ENCODE data around the gene PIKFYVE. TPM values are rescaled to one million over a fixed set of nuclear protein-coding genes. Genes with fewer than 3 reads are reported as not detected.

PIKFYVE gene
- total RNA-seq, 1 donor from 2014 or later, result 33.8 TPM

DNA sequence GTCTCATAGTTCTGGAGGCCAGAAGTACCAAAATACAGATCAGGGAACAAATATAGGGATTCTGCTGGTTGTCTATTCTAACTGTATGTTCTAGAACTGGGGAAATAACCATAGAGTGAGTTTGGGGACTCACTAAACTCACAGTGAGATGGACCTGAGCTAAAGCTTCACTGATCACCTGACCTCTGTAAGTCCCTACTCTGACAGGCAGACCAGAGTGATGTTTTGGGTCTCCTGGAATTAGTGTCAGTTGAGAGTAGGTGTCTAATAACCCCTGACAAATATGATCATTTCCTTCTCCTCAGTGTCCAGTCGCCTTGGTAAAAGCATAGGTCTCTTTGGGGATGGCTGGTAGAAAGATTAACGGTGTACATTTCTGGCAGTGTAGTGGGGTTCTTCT lies 14.2 kb downstream of the PIKFYVE start:
- Mint-ChIP-seq H3K4me1 (ENCODE audit: unreplicated experiment) (peaks cover 1% of the 10 kb centered on the region), H3K36me3 (peaks cover 51% of the 10 kb centered on the region), H3K4me3 (no peak overlapping the region), H3K27me3 (no peaks in the 10 kb centered on the region), H3K27ac (no peak overlapping the region), H3K9me3 (no peaks in the 10 kb centered on the region)
- DNase-seq (ENCODE audit: extremely low spot score, unreplicated experiment), result no peak
- TF ChIP-seq, protein P1, sequence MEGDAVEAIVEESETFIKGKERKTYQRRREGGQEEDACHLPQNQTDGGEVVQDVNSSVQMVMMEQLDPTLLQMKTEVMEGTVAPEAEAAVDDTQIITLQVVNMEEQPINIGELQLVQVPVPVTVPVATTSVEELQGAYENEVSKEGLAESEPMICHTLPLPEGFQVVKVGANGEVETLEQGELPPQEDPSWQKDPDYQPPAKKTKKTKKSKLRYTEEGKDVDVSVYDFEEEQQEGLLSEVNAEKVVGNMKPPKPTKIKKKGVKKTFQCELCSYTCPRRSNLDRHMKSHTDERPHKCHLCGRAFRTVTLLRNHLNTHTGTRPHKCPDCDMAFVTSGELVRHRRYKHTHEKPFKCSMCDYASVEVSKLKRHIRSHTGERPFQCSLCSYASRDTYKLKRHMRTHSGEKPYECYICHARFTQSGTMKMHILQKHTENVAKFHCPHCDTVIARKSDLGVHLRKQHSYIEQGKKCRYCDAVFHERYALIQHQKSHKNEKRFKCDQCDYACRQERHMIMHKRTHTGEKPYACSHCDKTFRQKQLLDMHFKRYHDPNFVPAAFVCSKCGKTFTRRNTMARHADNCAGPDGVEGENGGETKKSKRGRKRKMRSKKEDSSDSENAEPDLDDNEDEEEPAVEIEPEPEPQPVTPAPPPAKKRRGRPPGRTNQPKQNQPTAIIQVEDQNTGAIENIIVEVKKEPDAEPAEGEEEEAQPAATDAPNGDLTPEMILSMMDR (conservative IDR thresholded peaks at IDR 0.05), result no peak

DNA sequence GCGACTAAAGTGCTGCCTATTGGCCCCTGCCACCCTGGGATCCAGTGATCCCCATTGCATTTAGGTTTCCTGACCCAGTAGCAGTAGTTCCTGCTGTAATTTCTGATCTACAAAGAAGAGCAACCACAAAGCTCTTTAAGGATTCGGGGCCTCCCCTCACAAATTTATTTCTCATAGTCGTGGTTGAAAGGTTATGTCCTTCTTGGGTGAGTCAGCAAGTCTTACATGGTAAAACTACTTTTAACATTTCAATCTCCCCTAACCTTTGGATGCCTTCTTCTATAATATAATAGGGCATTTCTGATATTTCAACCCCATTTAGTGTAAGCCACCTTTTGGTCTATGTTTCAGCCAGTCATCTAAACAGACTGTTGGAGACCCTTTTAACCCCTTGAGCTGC lies 14.9 kb downstream of the PIKFYVE start:
- Mint-ChIP-seq H3K4me1 (ENCODE audit: unreplicated experiment) (no peaks in the 10 kb centered on the region), H3K4me3 (no peak overlapping the region), H3K9me3 (no peaks in the 10 kb centered on the region), H3K27me3 (no peaks in the 10 kb centered on the region), H3K27ac (no peak overlapping the region), H3K36me3 (peaks cover 53% of the 10 kb centered on the region)
- TF ChIP-seq, protein P1 (conservative IDR thresholded peaks at IDR 0.05), result no peak
- DNase-seq (ENCODE audit: extremely low spot score, unreplicated experiment), result no peak

DNA sequence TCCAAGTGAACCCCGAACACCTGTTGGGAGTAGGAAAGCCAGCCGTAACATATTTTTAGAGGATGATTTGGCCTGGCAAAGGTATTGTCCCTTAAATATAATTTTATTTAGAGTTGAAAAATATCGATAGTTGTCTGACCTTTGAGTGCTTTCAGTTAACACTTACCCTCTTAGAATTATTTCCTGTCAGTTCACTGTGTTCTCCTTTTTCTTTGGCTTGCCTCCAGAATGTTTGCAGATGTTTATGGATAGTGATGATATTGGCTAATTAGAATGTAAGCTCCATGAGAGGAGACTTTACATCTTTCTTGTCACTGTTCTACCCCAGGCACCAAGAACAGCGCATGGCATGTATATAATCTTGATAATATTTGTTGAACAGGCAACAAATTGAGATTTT lies 19.8 kb downstream of the PIKFYVE start:
- no peak overlapping the region for H3K27ac Mint-ChIP-seq
- TF ChIP-seq, protein P1 (conservative IDR thresholded peaks at IDR 0.05), result no peak
- no peak overlapping the region for H3K4me3 Mint-ChIP-seq
- no peaks in the 10 kb centered on the region for H3K27me3 Mint-ChIP-seq
- DNase-seq (ENCODE audit: extremely low spot score, unreplicated experiment), result no peak
- H3K4me1 Mint-ChIP-seq (ENCODE audit: unreplicated experiment), result no peaks in the 10 kb centered on the region
- H3K36me3 Mint-ChIP-seq, result peaks cover 39% of the 10 kb centered on the region
- H3K9me3 Mint-ChIP-seq, result peaks cover 5% of the 10 kb centered on the region

DNA sequence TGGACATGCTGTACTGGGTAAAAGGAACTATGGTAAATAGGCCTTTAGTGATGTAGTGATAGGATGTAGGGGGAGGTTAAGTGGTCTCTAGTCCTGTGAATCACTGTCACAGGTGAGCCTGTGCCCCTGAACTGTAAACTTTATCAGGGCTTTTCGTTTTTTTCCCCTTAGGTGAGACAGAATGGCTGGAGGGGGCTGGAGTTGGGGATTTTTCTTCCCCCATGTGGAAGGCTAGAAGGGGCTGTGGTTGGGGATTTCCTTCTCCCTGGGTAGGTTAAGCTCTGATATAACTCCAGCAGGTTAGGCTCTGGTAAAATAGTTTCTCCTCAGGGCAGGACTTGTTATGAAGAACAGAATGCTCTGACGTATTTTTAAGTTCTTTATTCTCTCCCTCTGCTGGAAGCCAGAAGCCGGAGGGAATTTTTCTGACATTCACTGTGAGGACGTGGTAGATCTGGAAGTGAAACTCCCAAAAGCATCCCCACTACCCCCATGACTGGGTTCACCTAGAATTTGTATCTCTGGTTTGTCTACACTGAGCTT lies 28.5 kb downstream of the PIKFYVE start:
- no peaks in the 10 kb centered on the region for H3K4me1 Mint-ChIP-seq (ENCODE audit: unreplicated experiment)
- no peak for DNase-seq (ENCODE audit: extremely low spot score, unreplicated experiment)
- no peaks in the 10 kb centered on the region for H3K27me3 Mint-ChIP-seq
- H3K4me3 Mint-ChIP-seq, result no peak overlapping the region
- peaks cover 48% of the 10 kb centered on the region for H3K36me3 Mint-ChIP-seq
- H3K27ac Mint-ChIP-seq, result no peak overlapping the region
- TF ChIP-seq, protein P1 (conservative IDR thresholded peaks at IDR 0.05), result no peak
- peaks cover 5% of the 10 kb centered on the region for H3K9me3 Mint-ChIP-seq

DNA sequence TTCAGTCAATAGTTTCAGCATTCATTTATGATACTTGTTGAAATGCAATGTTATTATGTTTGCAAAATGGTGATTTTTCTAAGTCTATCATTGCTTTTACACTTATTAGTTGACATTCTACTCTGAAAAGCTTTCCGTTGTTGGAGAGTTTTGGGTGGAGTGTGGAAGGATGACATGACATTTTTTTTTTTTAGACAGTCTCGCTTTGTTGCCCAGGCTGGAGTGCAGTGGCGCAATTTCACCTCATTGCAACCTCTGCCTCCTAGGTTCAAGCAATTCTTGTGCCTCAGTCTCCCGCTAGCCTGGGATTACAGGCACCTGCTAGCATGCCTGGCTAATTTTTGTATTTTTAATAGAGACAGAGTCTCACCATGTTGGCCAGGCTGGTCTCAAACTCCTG lies 29.8 kb downstream of the PIKFYVE start:
- TF ChIP-seq, protein P1 (conservative IDR thresholded peaks at IDR 0.05), result no peak
- no peak for DNase-seq (ENCODE audit: extremely low spot score, unreplicated experiment)
- H3K4me1 Mint-ChIP-seq (ENCODE audit: unreplicated experiment), result no peaks in the 10 kb centered on the region
- no peak overlapping the region for H3K4me3 Mint-ChIP-seq
- H3K27me3 Mint-ChIP-seq, result no peaks in the 10 kb centered on the region
- H3K9me3 Mint-ChIP-seq, result no peaks in the 10 kb centered on the region
- no peak overlapping the region for H3K27ac Mint-ChIP-seq
- peaks cover 38% of the 10 kb centered on the region for H3K36me3 Mint-ChIP-seq

DNA sequence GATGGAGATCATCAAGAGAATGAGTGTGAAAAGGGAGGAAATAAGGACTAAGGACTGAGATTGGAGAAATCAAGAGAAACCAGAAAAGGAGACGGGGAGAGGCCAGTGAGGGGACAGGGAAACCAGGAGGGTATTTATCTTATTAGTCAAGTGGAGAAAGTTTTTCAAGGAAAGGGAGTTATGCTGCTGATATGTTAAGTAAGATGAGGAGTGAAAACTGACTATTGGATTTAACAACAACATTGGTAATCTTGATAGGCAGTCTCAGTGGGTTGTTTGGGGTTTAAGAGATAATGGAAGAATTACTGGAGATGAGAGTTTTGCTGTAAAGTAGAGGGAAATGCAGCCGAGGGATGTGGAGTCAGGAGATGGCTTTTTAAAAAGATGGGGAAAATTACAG lies 30.6 kb downstream of the PIKFYVE start:
- no peak for DNase-seq (ENCODE audit: extremely low spot score, unreplicated experiment)
- H3K9me3 Mint-ChIP-seq, result no peaks in the 10 kb centered on the region
- no peaks in the 10 kb centered on the region for H3K27me3 Mint-ChIP-seq
- no peak overlapping the region for H3K27ac Mint-ChIP-seq
- no peaks in the 10 kb centered on the region for H3K4me1 Mint-ChIP-seq (ENCODE audit: unreplicated experiment)
- TF ChIP-seq, protein P1 (conservative IDR thresholded peaks at IDR 0.05), result no peak
- H3K36me3 Mint-ChIP-seq, result peaks cover 31% of the 10 kb centered on the region
- no peak overlapping the region for H3K4me3 Mint-ChIP-seq
